Neural progenitor cell (in vitro differentiated cells): ENCODE measurements around the gene PRG2.

Source experiments
- EZH2 ChIP-seq: fragments of 200-600 bp; sonication (generic); IDR thresholded peaks from 2 replicates; pipeline ENCODE4 v1.6.1; 2017; ENCODE audit warnings: antibody characterized with exemption, mild to moderate bottlenecking, moderate library complexity
- EZH2phosphoT487 ChIP-seq: fragments of 200-600 bp; sonication (generic); IDR thresholded peaks from 2 replicates; pipeline ENCODE4 v1.6.1; 2017; ENCODE audit warnings: antibody characterized with exemption
- TF ChIP-seq, protein P1 (sequence below): fragments of 200-600 bp; sonication (generic); IDR thresholded peaks from 2 replicates; pipeline ENCODE4 v1.5.1; 2017; ENCODE audit warnings: antibody characterized with exemption, mild to moderate bottlenecking

GRCh38 chr11:57343825-57344224, 46.6 kb downstream of the PRG2 start:
- TF ChIP-seq, protein P1, sequence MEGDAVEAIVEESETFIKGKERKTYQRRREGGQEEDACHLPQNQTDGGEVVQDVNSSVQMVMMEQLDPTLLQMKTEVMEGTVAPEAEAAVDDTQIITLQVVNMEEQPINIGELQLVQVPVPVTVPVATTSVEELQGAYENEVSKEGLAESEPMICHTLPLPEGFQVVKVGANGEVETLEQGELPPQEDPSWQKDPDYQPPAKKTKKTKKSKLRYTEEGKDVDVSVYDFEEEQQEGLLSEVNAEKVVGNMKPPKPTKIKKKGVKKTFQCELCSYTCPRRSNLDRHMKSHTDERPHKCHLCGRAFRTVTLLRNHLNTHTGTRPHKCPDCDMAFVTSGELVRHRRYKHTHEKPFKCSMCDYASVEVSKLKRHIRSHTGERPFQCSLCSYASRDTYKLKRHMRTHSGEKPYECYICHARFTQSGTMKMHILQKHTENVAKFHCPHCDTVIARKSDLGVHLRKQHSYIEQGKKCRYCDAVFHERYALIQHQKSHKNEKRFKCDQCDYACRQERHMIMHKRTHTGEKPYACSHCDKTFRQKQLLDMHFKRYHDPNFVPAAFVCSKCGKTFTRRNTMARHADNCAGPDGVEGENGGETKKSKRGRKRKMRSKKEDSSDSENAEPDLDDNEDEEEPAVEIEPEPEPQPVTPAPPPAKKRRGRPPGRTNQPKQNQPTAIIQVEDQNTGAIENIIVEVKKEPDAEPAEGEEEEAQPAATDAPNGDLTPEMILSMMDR = no peak
- no peak for TF ChIP-seq EZH2
- TF ChIP-seq EZH2phosphoT487 = no peak
